C4-2B (cell line): Measurements from ENCODE around the gene ZNF408.

Source experiments
- H3K27ac ChIP-seq: fragments of 450-650 bp; 2 replicates; pipeline ENCODE4 v1.5.1; 2017
- CTCF ChIP-seq: fragments of 450-650 bp; conservative IDR thresholded peaks from 2 replicates; pipeline ENCODE4 v1.5.1; 2017; ENCODE audit warnings: mild to moderate bottlenecking
- ZFX ChIP-seq: fragments of 450-650 bp; IDR thresholded peaks from 2 replicates; pipeline ENCODE4 v1.6.1; 2017

Gene ZNF408

DNA sequence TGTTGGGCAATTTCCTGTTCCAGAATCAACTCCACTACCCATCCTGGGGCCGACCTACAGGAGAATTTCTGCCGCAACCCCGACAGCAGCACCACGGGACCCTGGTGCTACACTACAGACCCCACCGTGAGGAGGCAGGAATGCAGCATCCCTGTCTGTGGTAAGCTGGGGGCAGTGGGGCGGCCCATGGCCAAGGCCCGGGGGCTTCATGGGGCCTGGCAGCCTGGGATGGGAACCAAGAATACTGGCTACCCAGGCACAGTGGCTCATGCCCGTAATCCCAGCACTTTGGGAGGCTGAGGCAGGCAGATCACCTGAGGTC lies 22.5 kb downstream of the ZNF408 start:
- no peak overlapping the region for H3K27ac ChIP-seq
- TF ChIP-seq CTCF: no peak
- TF ChIP-seq ZFX: no peak

GRCh38 chr11:46724088-46724487 lies 23.3 kb downstream of the ZNF408 start:
- no peak overlapping the region for H3K27ac ChIP-seq
- no peak for TF ChIP-seq CTCF
- TF ChIP-seq ZFX: no peak

GRCh38 chr11:46725338-46726205 lies 24.7 kb downstream of the ZNF408 start:
- no peak overlapping the region for H3K27ac ChIP-seq
- TF ChIP-seq CTCF: no peak
- TF ChIP-seq ZFX: no peak

DNA sequence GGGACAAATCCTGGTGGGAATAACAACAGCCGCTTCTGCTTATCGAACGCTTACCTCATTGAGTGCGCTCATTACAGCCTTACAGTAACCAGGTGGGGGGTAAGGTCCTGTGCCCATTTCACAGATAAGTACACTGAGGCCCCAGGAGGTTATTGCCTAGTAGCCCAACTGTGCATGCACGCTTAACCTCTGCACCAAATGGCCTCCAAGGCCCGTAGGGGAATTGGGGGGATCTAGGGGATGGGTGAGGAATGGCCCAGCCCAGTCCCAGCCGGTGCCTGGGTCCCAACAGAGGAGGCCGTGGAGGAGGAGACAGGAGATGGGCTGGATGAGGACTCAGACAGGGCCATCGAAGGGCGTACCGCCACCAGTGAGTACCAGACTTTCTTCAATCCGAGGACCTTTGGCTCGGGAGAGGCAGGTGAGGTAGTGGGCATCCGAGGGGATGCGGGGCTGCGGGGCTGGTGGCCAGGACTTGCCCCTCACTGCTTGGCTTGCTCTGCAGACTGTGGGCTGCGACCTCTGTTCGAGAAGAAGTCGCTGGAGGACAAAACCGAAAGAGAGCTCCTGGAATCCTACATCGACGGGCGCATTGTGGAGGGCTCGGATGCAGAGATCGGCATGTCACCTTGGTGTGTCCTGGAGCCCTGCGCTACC lies 25.5 kb downstream of the ZNF408 start:
- no peak overlapping the region for H3K27ac ChIP-seq
- TF ChIP-seq ZFX: no peak
- no peak for TF ChIP-seq CTCF

DNA sequence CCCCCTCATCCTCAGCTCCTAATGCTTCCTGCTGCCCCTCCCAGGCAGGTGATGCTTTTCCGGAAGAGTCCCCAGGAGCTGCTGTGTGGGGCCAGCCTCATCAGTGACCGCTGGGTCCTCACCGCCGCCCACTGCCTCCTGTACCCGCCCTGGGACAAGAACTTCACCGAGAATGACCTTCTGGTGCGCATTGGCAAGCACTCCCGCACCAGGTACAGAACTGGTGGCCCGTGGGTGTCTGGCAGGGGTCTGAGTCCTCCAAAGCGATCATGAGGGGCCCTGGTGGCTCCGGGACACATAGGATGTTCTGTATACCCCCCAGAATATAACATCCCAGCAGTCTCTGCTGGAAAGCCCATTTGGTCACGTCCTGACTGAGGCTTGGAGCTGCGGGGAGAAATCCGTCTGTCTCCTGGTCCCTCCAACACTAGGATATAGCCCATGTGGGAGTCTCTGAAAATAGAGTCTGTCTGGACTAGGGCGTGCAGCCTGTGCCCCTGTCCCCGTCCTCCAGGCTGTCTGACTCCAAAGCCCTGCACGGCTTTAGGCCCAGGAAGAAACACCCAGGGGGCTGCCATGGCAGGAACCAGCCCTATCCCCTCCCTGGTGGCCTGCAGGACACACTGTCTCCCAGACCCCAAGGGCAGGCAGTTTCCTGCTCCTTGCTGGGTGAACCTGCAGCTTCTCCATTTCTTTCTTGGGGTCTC lies 27.3 kb downstream of the ZNF408 start:
- no peak overlapping the region for H3K27ac ChIP-seq
- TF ChIP-seq CTCF (no peak), ZFX (no peak)

DNA sequence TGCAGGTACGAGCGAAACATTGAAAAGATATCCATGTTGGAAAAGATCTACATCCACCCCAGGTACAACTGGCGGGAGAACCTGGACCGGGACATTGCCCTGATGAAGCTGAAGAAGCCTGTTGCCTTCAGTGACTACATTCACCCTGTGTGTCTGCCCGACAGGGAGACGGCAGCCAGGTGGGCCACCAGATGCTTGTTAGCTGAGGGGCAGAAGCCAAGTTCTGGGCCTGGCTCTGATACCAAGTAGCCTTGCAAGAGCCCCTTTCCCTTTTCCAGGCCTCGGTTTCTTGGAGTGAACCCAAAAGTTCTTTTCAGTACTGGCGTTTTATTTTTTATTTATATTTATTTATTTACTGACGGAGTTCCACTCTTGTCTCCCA lies 27.8 kb downstream of the ZNF408 start:
- no peak for TF ChIP-seq CTCF
- no peak for TF ChIP-seq ZFX
- no peak overlapping the region for H3K27ac ChIP-seq
